Esophagus mucosa (tissue), 1 donor: ENCODE results near the gene PPP2R3A. TPM values are rescaled to one million over a fixed set of nuclear protein-coding genes. Genes with fewer than 3 reads are reported as not detected.
"Not testable (repeated sequence)": the region's sequence is repeated elsewhere in the genome, so short reads cannot be mapped to it uniquely, and the experiment has no call there.

Source experiments
- ATAC-seq: fragments of 200-7000 bp; cut with Tn5 transposase; one replicate; pipeline ENCODE4 v1.9.1; 2020
- total RNA-seq: library from RNA; stranded (reverse); gene quantifications from one replicate; pipeline ENCODE4 v1.2.4, GENCODE V29; 2023
- donor health status: DM: yes; HTN: yes; CAD: no.

Gene PPP2R3A
- total RNA-seq, 1 donor from 2014 or later: 11.4 TPM

DNA sequence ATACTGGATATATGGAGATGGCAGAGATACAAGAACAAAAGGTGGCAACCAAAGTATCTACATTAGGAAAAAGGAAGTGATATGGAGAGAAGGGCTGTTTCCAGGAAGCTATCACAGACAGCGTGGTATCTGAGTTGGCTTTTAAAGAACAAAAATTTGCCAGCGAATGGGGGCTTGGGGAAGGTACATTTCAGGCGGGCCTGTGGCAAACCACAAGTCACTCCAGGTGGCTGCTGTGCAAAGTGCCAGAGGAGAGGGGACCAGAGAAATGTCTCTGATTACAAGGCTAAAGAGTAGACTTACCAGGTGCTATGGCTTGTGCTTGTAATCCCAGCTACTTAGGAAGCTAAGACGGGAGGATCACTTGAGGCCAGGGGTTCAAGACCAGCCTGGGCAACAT, 139.5 kb downstream of the PPP2R3A start:
- ATAC-seq: no peak

DNA sequence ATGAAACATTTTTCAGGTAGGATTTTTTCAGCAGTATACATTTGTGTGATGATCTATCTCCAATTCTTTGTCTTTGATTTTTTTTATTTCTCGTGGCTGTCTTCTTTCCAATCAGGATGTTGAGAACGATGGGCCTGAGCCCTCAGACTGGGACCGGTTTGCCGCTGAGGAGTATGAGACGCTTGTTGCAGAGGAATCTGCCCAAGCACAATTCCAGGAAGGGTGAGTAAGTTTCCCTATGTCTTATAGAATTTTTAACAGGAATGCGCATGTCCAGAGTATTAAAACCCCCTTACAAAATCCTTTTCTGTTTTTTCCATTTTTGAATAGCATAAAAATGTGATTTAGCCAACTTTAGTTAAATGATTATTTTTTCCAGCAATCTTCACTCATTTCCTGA, 140.6 kb downstream of the PPP2R3A start:
- no peak for ATAC-seq

DNA sequence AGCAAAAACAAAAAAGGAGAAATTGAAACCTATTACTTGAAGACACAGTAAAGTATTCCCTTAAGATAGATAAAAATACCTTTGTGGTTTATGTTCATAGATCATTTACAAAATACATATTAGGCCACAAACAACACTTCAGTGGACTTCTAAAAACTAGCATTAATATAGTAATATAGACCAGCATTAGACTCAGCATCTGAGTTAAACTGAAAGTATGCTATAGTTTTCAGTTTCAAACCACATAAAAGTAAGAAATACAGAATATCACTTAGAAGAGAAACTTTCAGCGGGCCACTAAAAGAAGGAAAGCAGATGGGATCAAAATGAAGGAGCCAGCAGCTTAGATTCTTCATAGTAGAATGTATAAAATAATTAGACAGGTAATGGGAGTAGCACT, 144.0 kb downstream of the PPP2R3A start:
- no peak for ATAC-seq

DNA sequence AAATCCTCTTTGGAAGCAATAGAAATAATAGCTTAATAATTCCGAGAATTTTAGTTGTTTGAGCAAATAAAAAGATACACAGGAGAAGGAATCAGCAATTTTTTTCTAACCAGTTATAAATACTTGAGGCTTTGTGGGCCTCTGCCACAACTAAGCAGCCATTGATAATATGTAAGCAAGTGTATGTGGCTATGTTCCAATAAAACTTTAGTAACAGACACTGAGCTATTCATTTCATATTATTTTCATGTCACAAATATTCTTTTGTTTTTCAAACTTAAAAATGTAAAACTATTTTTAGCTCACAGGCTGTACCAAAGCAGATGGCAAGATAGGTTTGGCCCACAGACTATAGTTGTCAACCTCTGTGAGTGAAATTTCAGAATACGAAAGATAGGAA, 145.0 kb downstream of the PPP2R3A start:
- no peak for ATAC-seq

DNA sequence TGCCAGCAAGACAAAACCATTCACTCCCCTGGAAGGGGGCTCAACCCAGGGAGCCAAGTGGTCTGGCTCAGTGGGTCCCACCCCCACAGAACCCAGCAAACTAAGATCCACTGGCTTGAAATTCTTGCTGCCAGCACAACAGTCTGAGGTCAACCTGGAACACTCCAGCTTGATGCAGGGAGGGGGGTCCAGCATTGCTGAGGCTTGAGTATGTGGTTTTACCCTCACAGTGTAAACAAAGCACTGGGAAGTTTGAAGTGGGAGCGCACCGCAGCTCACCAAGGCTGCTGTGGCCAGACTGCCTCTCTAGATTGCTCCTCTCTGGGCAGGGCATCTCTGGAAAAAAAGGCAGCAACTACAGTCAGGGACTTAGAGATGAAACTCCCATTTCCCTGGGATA, 148.9 kb downstream of the PPP2R3A start:
- ATAC-seq: no peak

DNA sequence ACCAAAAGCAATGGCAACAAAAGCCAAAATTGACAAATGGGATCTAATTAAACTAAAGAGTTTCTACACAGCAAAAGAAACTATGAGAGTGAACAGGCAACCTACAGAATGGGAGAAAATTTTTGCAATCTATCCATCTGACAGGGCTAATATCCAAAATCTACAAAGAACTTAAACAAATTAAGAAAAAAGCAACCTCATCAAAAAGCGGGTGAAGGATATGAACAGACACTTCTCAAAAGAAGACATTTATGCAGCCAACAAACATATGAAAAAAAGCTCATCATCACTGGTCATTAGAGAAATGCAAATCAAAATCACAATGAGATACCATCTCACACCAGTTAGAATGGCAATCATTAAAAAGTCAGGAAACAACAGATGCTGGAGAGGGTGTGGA, 153.8 kb downstream of the PPP2R3A start:
- ATAC-seq: not testable (repeated sequence)

DNA sequence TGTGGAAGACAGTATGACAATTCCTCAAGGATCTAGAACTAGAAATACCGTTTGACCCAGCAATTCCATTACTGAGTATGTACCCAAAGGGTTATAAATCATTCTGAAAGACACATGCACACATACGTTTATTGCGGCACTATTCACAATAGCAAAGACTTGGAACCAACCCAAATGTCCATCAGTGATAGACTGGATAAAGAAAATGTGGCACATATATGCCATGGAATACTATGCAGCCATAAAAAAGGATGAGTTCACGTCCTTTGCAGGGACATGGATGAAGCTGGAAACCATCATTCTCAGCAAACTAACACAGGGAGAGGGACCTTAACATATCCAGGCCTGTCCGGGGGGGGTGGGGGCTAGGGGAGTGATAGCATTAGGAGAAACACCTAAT, 154.3 kb downstream of the PPP2R3A start:
- not testable (repeated sequence) for ATAC-seq

DNA sequence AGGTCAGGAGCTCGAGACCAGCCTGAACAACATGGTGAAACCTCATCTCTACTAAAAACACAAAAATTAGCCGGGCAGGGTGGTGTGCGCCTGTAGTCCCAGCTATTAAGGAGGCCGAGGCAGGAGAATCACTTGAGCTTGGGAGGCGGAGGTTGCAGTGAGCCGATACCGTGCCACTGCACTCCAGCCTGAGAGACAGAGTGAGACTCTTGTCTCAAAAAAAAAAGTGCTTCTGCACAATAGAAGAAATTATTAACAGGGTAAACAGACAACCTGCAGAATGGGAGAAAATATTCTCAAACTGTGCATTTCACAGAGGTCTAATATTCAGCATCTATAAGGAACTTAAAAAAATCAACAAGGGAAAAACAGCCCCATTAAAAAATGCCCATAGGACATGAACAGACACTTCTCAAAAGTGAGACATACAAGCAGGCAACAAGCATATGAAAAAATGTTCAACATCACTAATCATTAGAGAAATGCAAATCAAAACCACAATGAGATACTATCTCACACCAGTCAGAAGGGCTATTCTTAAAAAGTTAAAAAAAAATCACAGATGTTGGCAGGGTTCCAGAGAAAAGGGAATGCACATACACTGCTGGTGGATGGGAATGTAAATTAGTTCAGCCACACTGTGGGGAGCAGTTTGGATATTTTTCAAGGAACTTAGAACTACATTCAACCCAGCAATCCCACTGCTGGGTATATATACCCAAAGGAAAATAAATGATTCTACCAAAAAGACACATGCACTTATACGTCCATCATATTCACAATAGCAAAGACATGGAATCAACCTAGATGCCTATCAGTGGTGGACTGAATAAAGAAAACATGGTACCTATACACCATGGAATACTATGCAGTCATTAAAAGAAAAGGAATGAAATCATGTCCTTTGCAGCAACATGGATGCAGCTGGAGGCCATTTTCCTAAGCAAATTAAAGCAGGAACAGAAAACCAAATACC, 155.1 kb downstream of the PPP2R3A start:
- no peak for ATAC-seq

DNA sequence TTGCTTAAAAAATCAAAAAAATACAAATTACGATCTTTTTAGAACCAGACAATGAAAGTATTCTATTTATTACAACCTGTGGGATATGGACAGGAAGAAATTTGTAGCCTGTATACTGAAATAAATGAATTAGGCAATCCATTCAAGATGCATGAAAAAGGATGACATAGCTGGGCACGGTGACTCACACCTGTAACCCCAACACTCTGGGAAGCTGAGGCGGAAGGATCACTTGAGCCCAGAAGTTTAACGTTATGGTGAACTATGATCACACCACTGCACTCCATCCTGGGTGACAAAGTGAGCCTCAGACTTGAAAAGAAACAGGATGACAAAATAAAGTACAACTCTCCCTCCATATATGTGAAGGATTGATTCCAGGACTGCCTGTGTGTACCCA, 156.5 kb downstream of the PPP2R3A start:
- ATAC-seq: no peak

DNA sequence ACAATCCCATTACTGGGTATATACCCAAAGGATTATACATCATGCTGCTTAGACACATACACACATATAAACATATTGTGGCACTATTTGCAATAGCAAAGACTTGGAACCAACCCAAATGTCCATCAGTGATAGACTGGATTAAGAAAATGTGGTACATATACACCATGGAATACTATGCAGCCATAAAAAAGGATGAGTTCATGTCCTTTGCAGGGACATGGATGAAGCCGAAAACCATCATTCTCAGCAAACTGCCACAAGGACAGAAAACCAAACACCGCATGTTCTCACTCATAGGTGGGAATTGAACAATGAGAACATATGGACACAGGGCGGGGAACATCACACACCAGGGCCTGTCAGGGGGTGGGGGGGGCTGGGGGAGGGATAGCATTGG, 166.1 kb downstream of the PPP2R3A start:
- ATAC-seq: not testable (repeated sequence)

DNA sequence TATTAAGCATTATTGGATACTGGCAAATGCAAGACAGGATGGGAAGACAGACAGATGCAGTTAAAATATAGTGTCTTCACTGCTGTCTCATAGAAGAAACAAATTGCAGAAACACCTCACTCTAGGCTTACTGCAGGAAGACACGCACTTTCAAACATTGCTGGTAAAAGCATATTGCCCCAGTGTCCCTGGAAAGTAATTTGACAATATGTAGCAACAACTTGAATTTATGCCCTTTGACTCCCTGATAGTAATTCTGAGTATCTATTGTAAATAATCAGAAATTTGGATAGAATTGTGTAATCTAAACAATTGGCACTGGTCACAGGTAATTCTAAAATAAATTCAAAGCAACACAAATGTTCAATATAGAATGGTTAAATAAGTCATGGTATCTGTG, 168.6 kb downstream of the PPP2R3A start:
- ATAC-seq: no peak

DNA sequence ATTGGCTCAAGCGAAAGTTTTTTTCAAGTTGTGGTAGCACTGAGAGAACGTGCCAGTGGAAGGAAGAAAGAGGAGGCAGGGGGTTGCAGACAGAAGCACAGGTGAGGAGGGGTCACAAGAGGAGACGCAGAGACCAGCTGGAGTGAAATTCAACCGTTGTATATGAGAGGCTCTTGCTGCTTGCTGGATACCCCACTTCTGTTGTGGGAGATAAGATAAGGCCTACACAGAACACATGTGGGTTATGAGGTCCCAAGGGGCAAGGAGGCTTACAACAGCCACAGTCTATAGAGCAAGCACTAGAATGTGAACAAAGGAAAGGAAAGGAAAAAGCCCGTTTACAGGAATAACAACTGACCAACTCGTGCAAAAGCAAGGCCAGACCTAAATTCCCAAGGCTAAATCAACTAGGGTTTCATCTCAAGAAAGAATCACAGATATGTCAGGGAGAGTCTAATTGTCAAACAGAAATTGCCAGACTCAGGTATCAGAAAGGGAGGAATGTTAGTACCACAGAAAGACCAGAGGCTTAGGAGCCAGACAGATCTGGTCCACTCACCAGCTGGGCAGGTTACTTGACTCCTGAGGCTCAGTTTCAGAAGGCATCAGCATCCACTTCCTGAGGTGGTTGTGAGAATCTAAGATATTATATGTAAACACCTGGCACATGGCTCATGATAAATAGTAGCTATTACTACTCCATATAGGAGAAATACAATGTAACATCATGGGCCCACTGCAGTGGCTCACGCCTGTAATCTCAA, 169.7 kb downstream of the PPP2R3A start:
- ATAC-seq: no peak

DNA sequence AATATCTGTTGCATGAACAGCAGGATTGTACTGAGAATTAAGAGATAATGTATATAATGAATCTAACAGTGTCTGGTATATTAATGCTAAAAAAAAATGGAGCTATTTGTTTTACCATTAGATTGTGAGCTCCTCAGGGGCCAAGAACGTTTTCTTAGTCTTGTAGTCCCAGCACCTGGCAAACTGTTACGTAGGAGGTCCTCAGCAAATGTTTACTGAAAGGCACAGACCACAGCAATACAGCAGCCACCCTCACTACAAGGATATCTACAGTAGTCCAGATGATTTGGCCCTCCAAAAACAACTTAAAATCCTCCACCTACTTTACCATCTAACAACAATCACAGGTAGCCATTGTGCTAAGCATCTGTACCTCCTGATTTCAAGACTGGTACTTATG, 170.9 kb downstream of the PPP2R3A start:
- ATAC-seq: no peak

DNA sequence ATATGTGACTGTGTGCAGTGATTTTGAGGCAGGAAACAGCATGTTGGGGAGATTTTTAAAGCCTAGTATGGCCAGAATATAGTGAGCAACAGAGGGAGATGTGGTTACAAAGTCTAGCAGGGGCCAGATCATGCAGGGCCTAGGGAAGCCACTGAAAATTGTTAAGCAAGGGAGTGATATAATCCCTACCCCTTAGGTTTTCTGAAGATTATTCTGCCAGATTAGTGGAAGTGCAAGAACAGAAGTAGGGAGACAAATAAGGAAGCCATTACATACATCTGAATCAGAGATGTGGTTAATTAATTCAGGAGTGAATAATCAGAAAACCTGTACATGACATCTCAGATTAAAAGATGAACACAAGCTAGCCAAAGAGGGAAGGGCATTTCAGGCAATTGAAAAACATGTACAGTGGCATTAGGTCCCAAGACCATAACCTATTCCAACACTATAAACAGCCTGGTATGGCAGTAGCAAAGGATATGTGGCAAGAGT, 175.8 kb downstream of the PPP2R3A start:
- no peak for ATAC-seq

DNA sequence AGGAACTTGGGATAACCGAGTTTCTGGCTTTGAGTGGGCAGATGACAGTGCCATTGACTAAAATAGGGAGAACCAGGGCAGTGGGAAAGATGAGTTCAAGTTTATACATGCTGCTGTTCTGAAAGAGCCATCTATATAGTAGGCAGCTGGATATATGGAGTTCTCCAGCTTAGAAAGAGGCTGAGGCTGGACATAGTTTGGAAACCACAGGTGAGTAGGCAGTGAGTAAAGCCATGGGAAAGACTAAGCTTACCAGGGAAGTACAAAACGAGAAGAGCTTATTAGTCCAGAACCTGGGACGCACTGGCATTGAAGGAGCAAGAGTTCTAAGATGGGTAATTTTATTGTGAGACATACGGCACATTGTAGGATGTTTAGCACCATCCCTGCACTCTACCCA, 176.4 kb downstream of the PPP2R3A start:
- peak; percentile 33 for ATAC-seq

DNA sequence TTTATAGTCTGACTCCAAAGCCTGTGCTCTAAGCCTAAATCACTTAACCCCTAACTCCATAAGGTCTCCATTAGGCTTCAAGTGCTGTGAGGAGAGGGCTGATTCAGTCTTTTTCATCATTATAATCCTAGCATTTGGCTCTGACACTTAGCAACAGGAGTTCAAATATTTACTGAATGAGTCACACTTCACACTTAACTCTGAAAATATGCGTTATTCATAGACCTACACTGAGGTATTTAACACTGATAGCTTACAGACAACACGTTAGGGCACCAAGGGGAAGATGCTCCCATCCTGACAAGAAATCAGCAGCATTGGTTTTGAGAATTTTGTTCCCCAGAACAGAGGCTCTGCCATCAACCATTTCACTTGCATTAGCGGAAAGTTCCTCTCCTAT, 177.1 kb downstream of the PPP2R3A start:
- peak; percentile 91 for ATAC-seq

DNA sequence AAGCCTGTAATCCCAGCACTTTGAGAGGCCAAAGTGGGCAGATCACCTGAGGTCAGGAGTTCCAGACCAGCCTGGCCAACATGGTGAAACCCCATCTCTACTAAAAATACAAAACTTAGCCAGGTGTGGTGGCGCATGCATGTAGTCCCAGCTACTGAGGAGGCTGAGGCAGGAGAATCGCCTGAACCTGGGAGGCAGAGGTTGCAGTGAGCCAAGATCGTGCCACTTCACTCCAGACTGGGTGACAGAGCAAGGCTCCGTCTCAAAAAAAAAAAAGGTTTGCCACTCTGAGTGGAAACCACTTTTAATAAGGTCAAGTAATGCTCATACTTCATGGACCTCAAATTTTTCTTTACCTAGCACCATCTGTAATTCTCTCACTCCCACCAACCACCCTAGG, 178.9 kb downstream of the PPP2R3A start:
- not testable (repeated sequence) for ATAC-seq

DNA sequence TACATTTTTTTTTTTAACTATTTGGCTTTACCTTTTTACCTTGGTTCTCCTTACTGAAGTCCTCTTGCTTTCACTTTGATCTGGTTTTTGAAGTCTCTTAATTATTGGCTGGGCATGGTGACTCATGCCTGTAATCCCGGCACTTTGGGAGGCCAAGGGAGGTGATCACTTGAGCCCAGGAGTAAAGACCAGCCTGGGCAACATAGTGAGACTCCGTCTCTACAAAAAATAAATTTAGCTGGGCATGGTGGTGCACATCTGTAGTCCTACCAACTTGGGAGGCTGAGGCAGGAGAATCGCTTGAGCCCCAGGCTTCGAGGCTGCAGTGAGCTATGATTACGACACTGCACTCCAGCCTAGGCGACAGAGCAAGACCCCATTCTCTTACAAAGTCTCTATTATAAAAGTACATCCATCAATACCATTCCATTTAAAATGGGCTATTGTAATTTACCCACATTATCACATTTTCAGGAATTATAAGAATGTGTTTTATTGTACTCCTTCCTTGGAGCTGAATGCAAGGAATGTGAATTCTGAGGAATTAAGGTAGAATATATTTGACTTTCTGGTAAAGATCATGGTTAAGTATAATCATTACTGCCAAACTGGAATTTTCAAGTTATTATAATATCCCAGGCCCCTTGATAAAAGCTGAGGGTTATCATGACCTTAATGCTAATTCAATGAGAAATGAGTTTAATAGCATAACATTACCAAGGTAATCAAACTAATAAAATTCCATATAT, 181.6 kb downstream of the PPP2R3A start:
- no peak for ATAC-seq

DNA sequence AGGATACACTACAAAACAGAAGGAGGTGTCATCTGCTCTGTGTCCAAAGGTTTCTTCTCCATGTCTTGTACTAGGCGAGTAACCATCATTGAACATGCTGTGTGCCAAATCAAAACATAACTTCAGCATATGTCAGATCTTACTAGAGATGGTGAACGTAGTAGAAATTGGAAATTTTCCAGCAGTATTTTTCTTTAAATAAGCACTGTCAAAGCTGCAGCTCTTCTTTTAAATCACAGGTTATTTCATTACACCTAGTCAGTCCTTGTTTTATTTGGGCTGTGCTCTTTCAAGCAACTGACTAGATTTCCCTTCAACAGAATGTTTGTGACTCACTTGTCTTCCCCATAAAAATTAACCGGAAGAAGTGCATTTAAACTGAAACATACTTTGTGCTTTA, 184.1 kb downstream of the PPP2R3A start:
- ATAC-seq: no peak

DNA sequence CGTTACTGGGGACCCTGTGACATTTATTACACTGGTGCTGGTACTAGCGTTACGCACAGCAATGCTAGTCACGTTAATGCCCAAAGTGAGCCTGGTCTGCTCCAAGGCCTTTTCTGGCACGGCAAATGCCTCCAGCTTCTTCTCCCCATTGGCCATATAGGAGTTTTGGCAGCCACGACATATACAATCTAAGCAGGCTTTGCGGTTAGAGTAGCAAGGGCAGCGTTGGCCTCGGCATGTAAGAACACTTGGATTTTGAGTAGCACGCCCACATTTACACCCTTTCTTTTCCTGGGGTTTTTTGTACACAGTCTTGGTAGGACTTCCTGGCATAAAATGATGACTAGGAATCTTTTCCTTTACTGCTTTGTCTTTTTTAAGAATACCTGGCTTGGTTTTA, 185.7 kb downstream of the PPP2R3A start:
- ATAC-seq: peak; percentile 81

DNA sequence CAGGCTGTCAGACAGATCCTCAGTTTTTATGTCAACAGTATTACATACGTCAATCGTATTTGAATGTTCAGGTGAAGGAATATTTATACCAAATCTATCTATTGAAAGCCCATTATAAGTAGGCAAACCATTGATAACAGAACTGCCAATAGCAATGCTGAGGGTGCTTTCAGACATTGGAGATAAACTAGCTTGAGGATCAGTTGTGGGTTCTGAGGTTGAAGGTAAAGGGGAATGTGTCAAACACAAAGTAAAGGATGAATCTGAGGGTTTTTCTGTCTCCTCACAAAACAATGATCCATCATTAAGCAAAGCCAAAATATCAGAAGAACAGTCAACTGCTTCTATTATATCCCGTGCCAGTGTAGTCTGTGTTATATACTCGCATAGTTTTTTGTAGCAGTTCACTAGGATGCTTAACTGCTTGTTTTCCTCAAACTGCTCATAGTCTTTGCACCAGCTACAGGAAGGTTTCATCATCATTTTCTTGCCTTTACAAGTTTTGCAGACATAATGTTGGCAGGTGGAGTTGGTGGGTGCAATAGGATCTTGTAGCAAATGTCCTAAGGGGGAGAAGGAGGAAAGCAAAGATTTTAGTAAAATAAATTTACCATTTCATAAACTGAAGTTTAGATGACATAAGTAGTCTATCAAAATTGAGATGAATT, 186.8 kb downstream of the PPP2R3A start:
- no peak for ATAC-seq

DNA sequence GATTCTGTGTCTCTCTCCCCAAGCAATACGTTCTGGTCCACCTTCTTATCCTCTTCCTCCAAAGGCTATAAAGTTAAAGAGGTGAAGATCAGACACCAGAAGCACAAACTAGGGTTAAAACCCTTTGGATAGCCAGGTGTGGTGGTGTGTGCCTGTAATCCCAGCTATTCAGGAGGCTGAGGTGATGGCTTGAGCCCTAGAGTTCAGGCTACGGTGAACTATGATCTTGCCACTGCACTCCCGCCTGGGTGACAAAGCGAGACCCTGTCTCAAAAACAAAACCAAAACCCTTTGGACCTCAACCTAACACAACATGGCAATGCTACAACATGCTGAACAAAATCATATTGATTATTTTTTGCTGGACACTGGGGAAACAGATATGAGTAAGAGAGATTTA, 187.4 kb downstream of the PPP2R3A start:
- ATAC-seq: no peak
